Transverse colon (tissue), 4 donors: ENCODE data around the gene FIBIN. TPM values are rescaled to one million over a fixed set of nuclear protein-coding genes. Genes with fewer than 3 reads are reported as not detected.
"Not testable (repeated sequence)": the region's sequence is repeated elsewhere in the genome, so short reads cannot be mapped to it uniquely, and the experiment has no call there.

Experiments
- DNase-seq: peaks from one replicate; pipeline ENCODE4 v3.0.0-alpha.2; 2019
- H3K27ac ChIP-seq, 4 donors: fragments of 200-600 bp; sonication (generic); 2 replicates each; pipeline ENCODE4 v1.5.1; 2016 to 2018; ENCODE audit warnings: inconsistent platforms in 4 of 4
- H3K27me3 ChIP-seq: fragments of 200-600 bp; sonication (generic); 2 replicates; pipeline ENCODE4 v1.5.1; 2017; ENCODE audit warnings: inconsistent platforms
- H3K36me3 ChIP-seq, 4 donors: fragments of 200-600 bp; sonication (generic); 2 replicates each; pipeline ENCODE4 v1.5.1; 2017 to 2019; ENCODE audit warnings: inconsistent platforms in 4 of 4
- H3K4me1 ChIP-seq, 4 donors: fragments of 200-600 bp; sonication (generic); 2 replicates each; pipeline ENCODE4 v1.5.1; 2017 to 2020; ENCODE audit warnings: inconsistent platforms in 4 of 4
- H3K4me3 ChIP-seq, 4 donors: fragments of 200-600 bp; sonication (generic); 1 replicate in 1 of 4; 2 replicates in 3 of 4; pipeline versions ENCODE4 v1.5.1 to v1.6.1; 2017 to 2019; ENCODE audit warnings: inconsistent platforms in 4 of 4
- H3K9me3 ChIP-seq, 2 donors: fragments of 200-600 bp; sonication (generic); 2 replicates each; pipeline ENCODE4 v1.5.1; 2017 to 2019; ENCODE audit warnings: inconsistent platforms in 2 of 2
- EP300 ChIP-seq: sonication (generic); formaldehyde crosslinking; IDR thresholded peaks from one replicate; pipeline ENCODE4 v1.6.1; 2017; ENCODE audit warnings: antibody characterized with exemption, low read depth
- POLR2A ChIP-seq: fragments of 450-650 bp; IDR thresholded peaks from one replicate; pipeline ENCODE4 v1.6.1; 2016; ENCODE audit warnings: antibody characterized with exemption, mild to moderate bottlenecking, moderate library complexity
- POLR2AphosphoS5 ChIP-seq, 3 donors: sonication (generic); formaldehyde crosslinking; IDR thresholded peaks; one replicate each; pipeline ENCODE4 v1.6.1; 2016; ENCODE audit warnings: antibody characterized with exemption in 3 of 3
- WGBS, 2 donors: methylation state at CpG; one replicate each; pipeline ENCODE4 v1.1.5; 2018; ENCODE audit warnings: low coverage in 1 of 2; 5-methylcytosine and 5-hydroxymethylcytosine counted together
- in situ Hi-C, 4 donors: fragments of 200-750 bp; cut with MboI; loops; one replicate each; pipeline versions ENCODE4 v1.15.0 to v1.15.1; 2017; ENCODE audit warnings: low sequenced_read_pairs in 3 of 4, low pct_ligation_motif_present in 1 of 4, low pct_unique_long_range_greater_than_20kb in 1 of 4
- intact Hi-C: fragments of 100-400 bp; cut with DNase I; formaldehyde crosslinking; loops from one replicate; pipeline ENCODE4 v1.15.1; 2023; ENCODE audit warnings: low total_unique reads
- total RNA-seq, 4 donors: library from RNA; depleted of rRNA; stranded (reverse); fragments of >200 nt; gene quantifications; one replicate each; pipeline ENCODE4 v1.1.0, GENCODE V29; 2016
- TF ChIP-seq, protein P1 (sequence below), 5 experiments: fragments of 200-600 bp in 3 of 5; fragments of 450-650 bp in 2 of 5; sonication (generic) in 3 of 5; IDR thresholded peaks; 1 replicate in 2 of 5; 2 replicates in 3 of 5; pipeline ENCODE4 v1.5.1; 2016 to 2017; ENCODE audit warnings: antibody characterized with exemption in 5 of 5, inconsistent platforms in 3 of 5, mild to moderate bottlenecking in 2 of 5, moderate library complexity in 1 of 5

The FIBIN gene
- total RNA-seq, 4 donors from 2014 or later = 0.60 to 15.2 (median 4.4) TPM

DNA sequence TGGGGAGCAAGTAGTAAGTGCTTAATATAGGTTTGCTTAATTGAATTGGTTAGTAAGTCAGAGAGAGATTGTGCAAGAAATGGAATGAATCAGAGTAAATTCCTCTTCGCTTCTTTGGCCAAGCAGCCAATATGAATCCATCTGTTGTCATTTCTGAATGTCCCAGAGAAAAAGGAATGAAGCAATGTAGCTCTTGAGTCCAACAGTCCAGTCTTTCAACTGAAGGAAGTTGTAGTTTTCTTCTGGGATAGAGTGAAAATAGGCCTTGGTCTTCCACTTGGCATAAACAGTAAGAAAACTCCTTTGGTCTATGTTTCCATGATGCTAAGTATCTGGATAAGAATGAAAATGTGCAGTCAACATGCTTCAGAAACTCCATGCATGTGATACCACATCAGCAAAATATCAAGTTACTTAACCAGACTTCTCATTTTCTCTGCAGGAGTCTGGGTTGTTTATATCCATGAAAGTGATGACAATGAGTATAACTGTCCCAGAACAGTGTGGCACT is 1.8 kb upstream of the FIBIN start:
- DNase-seq = no peak
- Histone ChIP-seq H3K27me3 (no peaks in the 10 kb centered on the region), H3K9me3 (no peaks in the 10 kb centered on the region), H3K4me1 (no peaks in the 10 kb centered on the region), H3K4me3 (no peak overlapping the region), H3K27ac (peak overlapping the region; percentile 53 to 83 (median 66)), H3K36me3 (no peaks in the 10 kb centered on the region)
- WGBS, 2 donors = 43 to 62% methylated on average over 1 of the region's 1 CpG
- peak in 2 of 3 donors; percentile 42 to 75 for TF ChIP-seq POLR2AphosphoS5 (IDR thresholded peaks at IDR 0.05)
- TF ChIP-seq POLR2A = no peak
- TF ChIP-seq, protein P1, sequence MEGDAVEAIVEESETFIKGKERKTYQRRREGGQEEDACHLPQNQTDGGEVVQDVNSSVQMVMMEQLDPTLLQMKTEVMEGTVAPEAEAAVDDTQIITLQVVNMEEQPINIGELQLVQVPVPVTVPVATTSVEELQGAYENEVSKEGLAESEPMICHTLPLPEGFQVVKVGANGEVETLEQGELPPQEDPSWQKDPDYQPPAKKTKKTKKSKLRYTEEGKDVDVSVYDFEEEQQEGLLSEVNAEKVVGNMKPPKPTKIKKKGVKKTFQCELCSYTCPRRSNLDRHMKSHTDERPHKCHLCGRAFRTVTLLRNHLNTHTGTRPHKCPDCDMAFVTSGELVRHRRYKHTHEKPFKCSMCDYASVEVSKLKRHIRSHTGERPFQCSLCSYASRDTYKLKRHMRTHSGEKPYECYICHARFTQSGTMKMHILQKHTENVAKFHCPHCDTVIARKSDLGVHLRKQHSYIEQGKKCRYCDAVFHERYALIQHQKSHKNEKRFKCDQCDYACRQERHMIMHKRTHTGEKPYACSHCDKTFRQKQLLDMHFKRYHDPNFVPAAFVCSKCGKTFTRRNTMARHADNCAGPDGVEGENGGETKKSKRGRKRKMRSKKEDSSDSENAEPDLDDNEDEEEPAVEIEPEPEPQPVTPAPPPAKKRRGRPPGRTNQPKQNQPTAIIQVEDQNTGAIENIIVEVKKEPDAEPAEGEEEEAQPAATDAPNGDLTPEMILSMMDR (IDR thresholded peaks at IDR 0.05) = no peak
- no peak for TF ChIP-seq EP300
- in situ Hi-C loops = no loop called here
- intact Hi-C loops = no loop called here

DNA sequence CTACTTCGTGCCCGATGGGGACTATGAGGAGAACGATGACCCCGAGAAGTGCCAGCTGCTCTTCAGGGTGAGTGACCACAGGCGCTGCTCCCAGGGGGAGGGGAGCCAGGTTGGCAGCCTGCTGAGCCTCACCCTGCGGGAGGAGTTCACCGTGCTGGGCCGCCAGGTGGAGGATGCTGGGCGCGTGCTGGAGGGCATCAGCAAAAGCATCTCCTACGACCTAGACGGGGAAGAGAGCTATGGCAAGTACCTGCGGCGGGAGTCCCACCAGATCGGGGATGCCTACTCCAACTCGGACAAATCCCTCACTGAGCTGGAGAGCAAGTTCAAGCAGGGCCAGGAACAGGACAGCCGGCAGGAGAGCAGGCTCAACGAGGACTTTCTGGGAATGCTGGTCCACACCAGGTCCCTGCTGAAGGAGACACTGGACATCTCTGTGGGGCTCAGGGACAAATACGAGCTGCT is 751 bp downstream of the FIBIN start:
- peak overlapping the region; percentile 75 to 85 (median 82) for H3K27ac ChIP-seq

DNA sequence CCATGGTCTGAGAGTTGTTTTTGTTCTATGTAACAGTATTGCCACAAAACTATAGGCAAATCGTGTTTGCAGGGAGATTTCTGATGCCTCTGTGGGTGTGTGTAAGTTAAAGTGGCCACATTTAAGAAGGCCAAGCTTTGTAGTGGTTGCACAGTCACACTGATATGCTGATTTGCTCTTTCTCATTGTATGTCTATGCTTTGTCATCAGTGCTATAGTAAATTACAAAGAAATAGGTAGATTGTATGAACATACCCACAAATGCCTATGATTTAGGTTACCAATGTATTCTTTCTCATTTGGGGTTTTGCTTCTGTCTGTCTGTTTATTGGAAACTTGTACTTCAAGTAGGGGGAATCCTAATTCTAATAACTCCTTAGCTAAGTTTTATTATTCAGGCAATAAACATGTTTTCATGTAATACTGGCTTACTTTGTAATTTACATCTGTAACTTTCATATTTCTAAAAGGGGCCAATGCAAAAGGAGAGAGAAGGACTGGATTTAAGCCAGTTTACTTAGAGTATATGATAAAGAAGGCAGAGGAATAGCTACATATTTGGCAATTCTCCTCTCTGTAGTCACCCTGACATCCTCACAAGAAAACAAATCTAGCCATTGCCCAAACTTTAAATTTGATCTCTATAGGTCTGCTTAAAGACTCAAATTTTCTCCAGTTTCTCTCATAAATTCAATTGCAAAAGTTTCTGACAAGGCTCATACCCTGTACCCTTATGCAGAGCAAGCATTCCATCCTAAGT is 2.0 kb downstream of the FIBIN start:
- intact Hi-C loops (no loop called here), in situ Hi-C loops (no loop called here)
- H3K27me3 ChIP-seq = no peaks in the 10 kb centered on the region
- no peak for TF ChIP-seq POLR2A
- no peak for TF ChIP-seq EP300
- TF ChIP-seq, protein P1 (IDR thresholded peaks at IDR 0.05) = no peak
- no peak for TF ChIP-seq POLR2AphosphoS5 (IDR thresholded peaks at IDR 0.05)
- no peak for DNase-seq
- WGBS, 2 donors = 11 to 12% methylated on average over 1 of the region's 1 CpG
- no peaks in the 10 kb centered on the region for H3K4me1 ChIP-seq
- H3K36me3 ChIP-seq = no peaks in the 10 kb centered on the region
- no peaks in the 10 kb centered on the region for H3K9me3 ChIP-seq
- H3K4me3 ChIP-seq = peak overlapping the region in 3 of 4 donors; percentile 40 to 45 (median 42)
- H3K27ac ChIP-seq = peak overlapping the region; percentile 22 to 85 (median 82)

More for the DNA sequence above, 751 bp downstream of the FIBIN start:
- 86% methylated on average over 18 of the region's 19 CpGs; no CpG with 5 or more reads in 1 of the 2 donors for WGBS, 2 donors
- TF ChIP-seq EP300 (no peak), POLR2A (no peak), POLR2AphosphoS5 (IDR thresholded peaks at IDR 0.05) (no peak)
- TF ChIP-seq, protein P1 (IDR thresholded peaks at IDR 0.05) = no peak
- Histone ChIP-seq H3K4me3 (peak overlapping the region; percentile 16 to 45 (median 41)), H3K9me3 (no peaks in the 10 kb centered on the region), H3K27me3 (no peaks in the 10 kb centered on the region), H3K36me3 (no peaks in the 10 kb centered on the region), H3K4me1 (no peaks in the 10 kb centered on the region)
- no peak for DNase-seq
- in situ Hi-C loops (no loop called here), intact Hi-C loops (no loop called here)

DNA sequence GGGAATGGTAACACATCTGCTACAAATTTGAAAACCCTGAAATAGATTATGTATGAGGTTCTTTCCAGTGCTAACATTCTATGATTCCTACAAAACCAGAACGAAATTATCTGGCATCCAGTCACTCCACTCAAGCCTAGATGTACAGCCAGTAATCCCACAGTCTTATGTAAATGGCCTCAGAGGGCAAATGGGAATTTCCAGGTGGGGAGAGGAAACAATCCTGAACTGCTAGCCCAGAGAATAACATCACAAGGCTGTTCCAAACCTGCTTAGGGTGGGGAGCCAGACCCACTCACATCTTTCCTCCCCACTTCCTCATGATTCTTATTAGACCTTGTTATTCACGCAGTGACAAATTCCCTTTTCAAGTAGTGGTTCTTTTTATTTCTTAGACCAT is 3.5 kb downstream of the FIBIN start:
- 46 to 69% methylated on average over 2 of the region's 2 CpGs for WGBS, 2 donors
- DNase-seq = no peak
- Histone ChIP-seq H3K4me3 (no peak overlapping the region), H3K4me1 (no peaks in the 10 kb centered on the region), H3K27me3 (no peaks in the 10 kb centered on the region), H3K9me3 (no peaks in the 10 kb centered on the region), H3K27ac (peak overlapping the region in 3 of 4 donors; percentile 0 to 85 (median 80)), H3K36me3 (no peaks in the 10 kb centered on the region)
- intact Hi-C loops (no loop called here), in situ Hi-C loops (no loop called here)
- TF ChIP-seq EP300 (no peak), POLR2AphosphoS5 (IDR thresholded peaks at IDR 0.05) (no peak), POLR2A (no peak)
- TF ChIP-seq, protein P1 (IDR thresholded peaks at IDR 0.05) = no peak

DNA sequence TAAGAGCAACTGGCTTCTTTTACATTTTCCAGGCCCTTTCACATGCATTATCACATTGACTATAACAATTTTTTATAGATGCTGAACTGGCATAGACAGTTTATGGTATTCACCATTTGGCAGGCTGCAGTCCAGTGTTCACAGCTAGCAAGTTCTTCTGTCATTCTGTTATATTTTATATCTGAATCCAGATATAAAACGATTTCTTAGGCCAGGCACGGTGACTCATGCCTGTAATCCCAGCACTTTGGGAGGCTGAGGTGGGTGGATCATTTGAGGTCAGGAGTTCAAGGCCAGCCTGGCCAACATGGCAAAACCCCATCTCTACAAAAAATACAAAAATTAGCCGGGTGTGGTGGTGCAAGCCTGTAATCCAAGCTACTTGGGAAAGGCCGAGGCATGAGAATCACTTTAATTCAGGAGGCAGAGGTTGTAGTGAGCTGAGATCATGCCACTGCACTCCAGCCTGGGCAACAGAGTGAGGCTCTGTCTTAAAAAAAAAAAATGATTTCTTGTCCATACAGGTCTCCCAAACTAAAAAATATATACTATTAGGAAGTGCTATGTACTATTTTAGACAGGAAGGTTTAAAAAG is 7.3 kb downstream of the FIBIN start:
- H3K27me3 ChIP-seq, intact Hi-C loops, H3K9me3 ChIP-seq, H3K36me3 ChIP-seq, H3K4me1 ChIP-seq, DNase-seq, in situ Hi-C loops, H3K4me3 ChIP-seq: not testable (repeated sequence)
- WGBS, 2 donors = 40 to 44% methylated on average over 4 of the region's 4 CpGs
- peak overlapping the region in 3 of 4 donors; percentile 34 to 54 (median 37) for H3K27ac ChIP-seq
